Sigmoid colon (tissue), 7 donors: ENCODE measurements around the gene RASL10A. TPM values are rescaled to one million over a fixed set of nuclear protein-coding genes. Genes with fewer than 3 reads are reported as not detected.
A peak's percentile ranks its signal among the peaks of the same experiment; 100 is the strongest.

Experiments
- DNase-seq: peaks from one replicate; pipeline ENCODE4 v3.0.0-alpha.2; 2019
- H3K27ac ChIP-seq, 4 donors: fragments of 200-600 bp; sonication (generic); one replicate each; pipeline ENCODE4 v1.5.1; 2016 to 2019; ENCODE audit warnings: mild to moderate bottlenecking in 1 of 4
- H3K27me3 ChIP-seq, 3 donors: fragments of 200-600 bp; sonication (generic); one replicate each; pipeline ENCODE4 v1.5.1; 2019; ENCODE audit warnings: mild to moderate bottlenecking in 1 of 3
- H3K36me3 ChIP-seq, 4 donors: fragments of 200-600 bp; sonication (generic); one replicate each; pipeline ENCODE4 v1.5.1; 2016 to 2019
- H3K4me1 ChIP-seq, 4 donors: fragments of 200-600 bp; sonication (generic); one replicate each; pipeline ENCODE4 v1.5.1; 2017 to 2019
- H3K4me3 ChIP-seq, 4 donors: fragments of 200-600 bp; sonication (generic); one replicate each; pipeline ENCODE4 v1.5.1; 2017 to 2019; ENCODE audit warnings: mild to moderate bottlenecking in 2 of 4, moderate library complexity in 1 of 4
- H3K9me3 ChIP-seq, 4 donors: fragments of 200-600 bp in 3 of 4; sonication (generic) in 3 of 4; one replicate each; pipeline versions ENCODE4 v1.5.1 to v1.6.1; 2013 to 2019
- EP300 ChIP-seq, 4 donors: sonication (generic); formaldehyde crosslinking; IDR thresholded peaks; one replicate each; pipeline ENCODE4 v1.6.1; 2017; ENCODE audit warnings: antibody characterized with exemption in 4 of 4
- POLR2A ChIP-seq, 2 donors: fragments of 450-650 bp; IDR thresholded peaks; one replicate each; pipeline ENCODE4 v1.6.1; 2016; ENCODE audit warnings: antibody characterized with exemption in 2 of 2, mild to moderate bottlenecking in 2 of 2, moderate library complexity in 2 of 2
- POLR2AphosphoS5 ChIP-seq, 4 donors: sonication (generic); formaldehyde crosslinking; IDR thresholded peaks; one replicate each; pipeline ENCODE4 v1.6.1; 2017; ENCODE audit warnings: antibody characterized with exemption in 4 of 4
- WGBS, 2 donors: extraction: QIAGEN DNeasy Blood & Tissue Kit; methylation state at CpG; one replicate each; pipeline ENCODE4 v1.1.7; 2013; 5-methylcytosine and 5-hydroxymethylcytosine counted together
- intact Hi-C: fragments of 100-400 bp; cut with DNase I; formaldehyde crosslinking; loops from one replicate; pipeline ENCODE4 v1.15.1; 2023
- polyA plus RNA-seq, 3 donors: library from polyadenylated mRNA; stranded (reverse); fragments of 200-250 nt; gene quantifications; one replicate each; pipeline ENCODE4 v1.2.3, GENCODE V29; 2013
- total RNA-seq, 4 donors: library from RNA; depleted of rRNA; stranded (reverse); fragments of >200 nt; gene quantifications; one replicate each; pipeline ENCODE4 v1.1.0, GENCODE V29; 2016
- TF ChIP-seq, protein P1 (sequence below), 4 experiments: fragments of 450-650 bp in 3 of 4; fragments of 200-600 bp in 1 of 4; IDR thresholded peaks; one replicate each; pipeline ENCODE4 v1.5.1; 2016 to 2019; ENCODE audit warnings: antibody characterized with exemption in 4 of 4, mild to moderate bottlenecking in 3 of 4, moderate library complexity in 2 of 4
- donor health status: healthy with polysubstance abuse.
- donor health status: Bipolar disorder and iron deficiency.
- donor health status: healthy.

RASL10A gene
- total and polyA plus RNA-seq, 7 donors = 0.33 to 3.0 (median 1.4) TPM; not detected in 2

DNA sequence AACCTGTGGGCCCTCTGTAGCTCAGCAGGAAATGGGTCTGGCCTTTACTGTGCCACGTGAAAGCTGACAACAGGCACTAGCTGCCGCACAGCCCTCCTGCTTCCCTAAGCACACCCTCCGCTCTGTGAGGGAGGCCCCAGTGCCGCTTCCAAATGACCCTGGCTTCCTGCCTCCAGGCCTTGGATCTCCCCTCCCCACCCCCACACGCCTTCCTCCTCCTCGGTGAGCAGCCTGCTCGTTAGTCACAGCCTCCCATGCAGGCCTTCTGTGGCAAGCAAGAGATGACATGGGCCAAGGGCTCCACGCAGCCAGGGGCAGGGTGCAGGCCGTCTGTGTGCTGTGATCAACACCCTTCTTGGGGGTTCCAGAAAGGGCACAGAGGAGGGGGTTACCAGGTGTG lies 15.3 kb upstream of the RASL10A start:
- 73 to 80% methylated on average over 9 of the region's 9 CpGs for WGBS, 2 donors
- DNase-seq = peak; percentile 79

DNA sequence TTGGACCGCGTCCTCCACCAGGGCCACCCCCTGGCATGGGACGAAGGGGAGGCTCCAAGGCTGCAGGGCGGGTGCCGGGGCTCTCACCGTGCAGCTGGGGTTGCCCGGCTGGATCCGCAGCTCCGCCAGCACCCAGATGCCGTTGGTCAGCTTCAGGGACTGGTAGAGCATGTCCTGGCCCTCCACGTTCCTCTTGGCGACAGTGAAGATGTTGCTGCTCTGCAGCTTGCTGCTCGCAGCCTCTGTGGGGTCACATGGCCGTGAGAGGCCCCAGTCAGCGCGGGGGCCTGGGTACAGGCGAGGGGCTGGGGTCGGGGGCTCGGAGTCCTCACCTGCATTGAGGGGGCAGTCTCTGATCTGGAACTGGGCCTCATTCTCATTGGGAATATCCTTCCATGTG lies 14.8 kb upstream of the RASL10A start:
- H3K4me3 ChIP-seq = no peak overlapping the region
- intact Hi-C loops = no loop called here
- no peaks in the 10 kb centered on the region for H3K9me3 ChIP-seq
- 93 to 96% methylated on average over 19 of the region's 19 CpGs for WGBS, 2 donors
- H3K36me3 ChIP-seq = peaks cover 0 to 87% (median 38%) of the 10 kb centered on the region in 4 donors
- DNase-seq = no peak
- TF ChIP-seq POLR2A (IDR thresholded peaks at IDR 0.05) (no peak), POLR2AphosphoS5 (IDR thresholded peaks at IDR 0.05) (no peak), EP300 (IDR thresholded peaks at IDR 0.05) (no peak)
- TF ChIP-seq, protein P1, sequence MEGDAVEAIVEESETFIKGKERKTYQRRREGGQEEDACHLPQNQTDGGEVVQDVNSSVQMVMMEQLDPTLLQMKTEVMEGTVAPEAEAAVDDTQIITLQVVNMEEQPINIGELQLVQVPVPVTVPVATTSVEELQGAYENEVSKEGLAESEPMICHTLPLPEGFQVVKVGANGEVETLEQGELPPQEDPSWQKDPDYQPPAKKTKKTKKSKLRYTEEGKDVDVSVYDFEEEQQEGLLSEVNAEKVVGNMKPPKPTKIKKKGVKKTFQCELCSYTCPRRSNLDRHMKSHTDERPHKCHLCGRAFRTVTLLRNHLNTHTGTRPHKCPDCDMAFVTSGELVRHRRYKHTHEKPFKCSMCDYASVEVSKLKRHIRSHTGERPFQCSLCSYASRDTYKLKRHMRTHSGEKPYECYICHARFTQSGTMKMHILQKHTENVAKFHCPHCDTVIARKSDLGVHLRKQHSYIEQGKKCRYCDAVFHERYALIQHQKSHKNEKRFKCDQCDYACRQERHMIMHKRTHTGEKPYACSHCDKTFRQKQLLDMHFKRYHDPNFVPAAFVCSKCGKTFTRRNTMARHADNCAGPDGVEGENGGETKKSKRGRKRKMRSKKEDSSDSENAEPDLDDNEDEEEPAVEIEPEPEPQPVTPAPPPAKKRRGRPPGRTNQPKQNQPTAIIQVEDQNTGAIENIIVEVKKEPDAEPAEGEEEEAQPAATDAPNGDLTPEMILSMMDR (IDR thresholded peaks at IDR 0.05) = no peak
- H3K27me3 ChIP-seq = no peaks in the 10 kb centered on the region
- H3K27ac ChIP-seq = no peak overlapping the region
- H3K4me1 ChIP-seq = peaks cover 0 to 16% (median 0%) of the 10 kb centered on the region in 4 donors

More for the DNA sequence above, 15.3 kb upstream of the RASL10A start:
- TF ChIP-seq POLR2AphosphoS5 (IDR thresholded peaks at IDR 0.05) = no peak
- TF ChIP-seq, protein P1 (IDR thresholded peaks at IDR 0.05) = no peak
- TF ChIP-seq POLR2A (IDR thresholded peaks at IDR 0.05) = no peak
- TF ChIP-seq EP300 (IDR thresholded peaks at IDR 0.05) = no peak
- Histone ChIP-seq H3K9me3 (no peaks in the 10 kb centered on the region), H3K27ac (no peak overlapping the region), H3K4me3 (no peak overlapping the region), H3K36me3 (peaks cover 0 to 92% (median 42%) of the 10 kb centered on the region in 4 donors), H3K4me1 (peaks cover 0 to 16% (median 0%) of the 10 kb centered on the region in 4 donors), H3K27me3 (no peaks in the 10 kb centered on the region)
- intact Hi-C loops = no loop called here

DNA sequence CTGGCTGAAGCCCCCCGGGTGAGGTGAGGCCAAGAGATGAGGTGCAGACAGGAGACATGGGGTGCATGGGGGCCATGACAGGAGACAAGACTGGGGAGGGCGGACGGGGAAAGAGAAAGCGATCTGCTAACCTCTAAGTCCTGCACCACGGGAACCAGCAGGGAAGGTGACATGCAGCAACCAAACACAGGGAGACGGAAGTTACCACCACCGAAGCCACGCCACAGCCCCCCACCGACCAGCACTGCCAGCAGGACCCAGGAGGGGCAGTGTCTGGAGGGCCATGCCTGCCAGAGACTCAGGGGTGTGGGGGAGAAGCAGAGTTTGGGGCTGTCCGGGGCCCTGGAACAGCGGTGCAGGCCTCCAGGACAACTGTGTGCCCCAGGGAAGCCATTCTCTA lies 14.1 kb upstream of the RASL10A start:
- 95% methylated on average over 11 of the region's 11 CpGs for WGBS, 2 donors
- intact Hi-C loops = no loop called here
- H3K36me3 ChIP-seq = peaks cover 0 to 80% (median 35%) of the 10 kb centered on the region in 4 donors

DNA sequence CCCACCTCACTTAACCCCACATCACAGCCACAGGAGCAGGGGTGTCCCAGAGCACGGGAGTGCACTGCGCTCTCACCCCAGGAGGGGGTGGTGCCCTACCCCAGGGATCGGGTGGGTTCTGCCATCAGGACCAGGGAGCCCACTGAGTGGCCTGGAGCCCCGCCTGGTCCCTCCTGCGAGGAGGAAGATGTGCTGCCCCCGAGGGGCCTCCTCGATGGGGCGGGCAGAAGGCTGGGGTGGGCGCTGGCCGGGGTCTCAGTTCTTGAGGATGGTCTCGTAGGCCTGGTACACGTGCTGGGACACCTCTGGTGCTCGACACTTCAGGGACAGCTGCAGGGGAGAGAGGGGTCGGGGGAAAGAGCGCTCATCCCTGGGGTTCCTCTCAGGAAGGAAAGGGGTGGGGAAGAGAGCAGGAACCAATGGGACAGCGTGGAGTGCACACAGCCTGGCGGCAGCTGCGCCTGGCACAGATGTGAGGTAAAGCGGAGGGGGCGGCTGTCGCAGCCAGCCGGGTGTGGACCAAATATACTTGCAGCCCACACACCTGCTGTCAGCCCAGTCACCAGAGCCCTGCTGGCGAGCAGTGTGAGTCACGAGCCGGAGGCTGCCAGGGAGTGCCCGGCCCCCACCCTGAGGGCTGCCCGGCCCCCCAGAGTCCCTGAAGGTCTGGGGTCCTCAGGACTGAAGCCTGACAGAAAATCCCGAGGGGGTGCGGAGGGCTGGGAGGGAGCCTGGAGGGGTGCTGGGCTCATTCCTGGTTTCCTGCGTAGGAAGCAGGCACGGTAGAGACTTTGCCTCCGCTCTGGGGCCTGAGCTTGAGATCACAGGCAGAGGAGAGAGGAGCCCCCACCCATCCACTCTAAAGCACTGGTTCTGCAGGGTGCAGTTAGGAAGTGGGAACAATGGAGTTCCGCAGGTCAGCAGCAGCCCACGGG lies 13.3 kb upstream of the RASL10A start:
- intact Hi-C loops = no loop called here
- Histone ChIP-seq H3K4me3 (no peak overlapping the region), H3K27ac (no peak overlapping the region), H3K9me3 (no peaks in the 10 kb centered on the region), H3K27me3 (no peaks in the 10 kb centered on the region), H3K36me3 (peaks cover 0 to 73% (median 31%) of the 10 kb centered on the region in 4 donors), H3K4me1 (peaks cover 0 to 16% (median 0%) of the 10 kb centered on the region in 4 donors)
- TF ChIP-seq, protein P1 (IDR thresholded peaks at IDR 0.05) = no peak
- TF ChIP-seq POLR2A (IDR thresholded peaks at IDR 0.05) (no peak), POLR2AphosphoS5 (IDR thresholded peaks at IDR 0.05) (no peak), EP300 (IDR thresholded peaks at IDR 0.05) (no peak)
- DNase-seq = no peak
- 93 to 94% methylated on average over 34 of the region's 34 CpGs for WGBS, 2 donors

More for the DNA sequence above, 14.1 kb upstream of the RASL10A start:
- Histone ChIP-seq H3K27me3 (no peaks in the 10 kb centered on the region), H3K4me1 (peaks cover 0 to 16% (median 0%) of the 10 kb centered on the region in 4 donors), H3K27ac (no peak overlapping the region), H3K9me3 (no peaks in the 10 kb centered on the region), H3K4me3 (no peak overlapping the region)
- no peak for TF ChIP-seq POLR2A (IDR thresholded peaks at IDR 0.05)
- TF ChIP-seq, protein P1 (IDR thresholded peaks at IDR 0.05) = no peak
- TF ChIP-seq POLR2AphosphoS5 (IDR thresholded peaks at IDR 0.05) = no peak
- TF ChIP-seq EP300 (IDR thresholded peaks at IDR 0.05) = no peak
- no peak for DNase-seq
